GM18868 (cell line): Measurements from ENCODE around the gene GALNT8.
"Not testable (repeated sequence)": the region's sequence is repeated elsewhere in the genome, so short reads cannot be mapped to it uniquely, and the experiment has no call there.

Source experiments
- ATAC-seq: cut with Tn5 transposase; IDR thresholded peaks from one replicate; pipeline ENCODE4 v1.9.1; 2021; ENCODE audit warnings: mild to moderate bottlenecking, moderate library complexity; ENCODE audit not compliant: unreplicated experiment

Gene GALNT8

GRCh38 chr12:4742416-4742970, 22.3 kb downstream of the GALNT8 start:
- no peak for ATAC-seq

GRCh38 chr12:4743046-4743445, 22.8 kb downstream of the GALNT8 start:
- ATAC-seq: no peak

DNA sequence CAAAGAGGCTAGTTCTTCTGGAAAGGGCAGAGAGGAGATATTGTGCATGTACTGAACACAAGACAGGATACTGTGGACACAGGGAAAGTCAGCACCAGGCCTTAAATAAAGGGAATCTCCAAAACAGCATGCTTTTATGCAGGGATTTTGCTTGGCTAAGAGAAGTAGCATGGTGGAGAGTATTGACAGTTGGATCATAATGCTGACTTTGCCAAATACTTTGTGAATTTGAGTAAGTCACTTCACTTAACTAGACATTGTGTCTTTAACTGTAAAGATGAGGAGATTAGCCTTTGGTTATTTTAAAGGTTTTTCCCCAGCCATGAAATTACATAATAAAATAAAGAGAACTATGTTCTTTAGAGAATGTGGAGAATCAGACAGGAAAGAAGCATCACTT, 24.5 kb downstream of the GALNT8 start:
- ATAC-seq: no peak

DNA sequence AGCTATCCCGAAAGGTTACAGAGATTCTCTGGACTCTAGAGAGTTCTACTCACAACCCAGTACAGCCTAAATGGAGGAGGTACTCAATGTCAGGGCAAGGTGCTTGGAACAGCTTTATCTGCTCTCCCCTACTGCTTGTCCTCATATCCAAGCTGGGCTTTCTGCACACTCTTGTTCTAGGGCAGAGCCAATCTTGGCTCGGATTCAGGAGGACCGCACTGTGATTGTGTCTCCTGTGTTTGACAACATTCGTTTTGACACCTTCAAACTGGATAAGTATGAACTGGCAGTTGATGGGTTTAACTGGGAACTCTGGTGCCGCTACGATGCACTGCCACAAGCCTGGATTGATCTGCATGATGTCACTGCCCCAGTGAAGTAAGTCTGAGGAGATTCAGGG, 25.0 kb downstream of the GALNT8 start:
- ATAC-seq: no peak

DNA sequence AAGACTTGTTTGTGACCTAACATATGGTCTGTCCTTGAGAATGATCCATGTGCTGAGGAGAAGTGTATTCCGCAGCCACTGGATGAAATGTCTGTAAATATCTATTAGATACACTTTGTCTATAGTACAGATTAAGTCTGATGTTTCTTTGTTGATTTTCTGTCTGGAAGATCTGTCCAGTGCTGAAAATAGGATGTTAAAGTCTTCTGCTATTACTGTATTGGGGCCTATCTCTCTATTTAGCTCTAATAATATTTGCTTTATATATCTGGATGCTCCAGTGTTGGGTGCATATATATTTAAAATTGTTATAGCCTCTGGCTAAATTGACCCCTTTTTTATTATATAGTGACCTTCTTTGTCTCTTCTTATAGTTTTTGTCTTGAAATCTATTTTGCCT, 31.5 kb downstream of the GALNT8 start:
- not testable (repeated sequence) for ATAC-seq

DNA sequence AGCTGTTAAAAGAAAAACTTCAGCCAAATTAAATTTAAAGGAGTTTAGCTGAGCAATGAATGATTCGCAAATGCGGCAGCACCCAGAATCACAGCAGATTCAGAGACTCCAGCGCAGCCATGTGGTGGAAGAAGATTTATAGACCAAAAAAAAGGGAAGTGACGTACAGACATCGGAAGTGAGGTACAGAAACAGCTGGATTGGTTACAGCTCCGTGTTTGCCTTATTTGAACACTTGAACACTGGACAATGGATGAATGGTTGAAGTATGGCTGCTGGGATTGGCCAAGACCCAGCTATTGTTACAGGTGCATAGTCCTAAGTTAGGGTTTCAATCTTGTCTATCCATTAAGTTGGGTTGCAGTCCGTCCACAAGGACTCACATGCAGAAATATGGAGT, 42.6 kb downstream of the GALNT8 start:
- ATAC-seq: no peak

GRCh38 chr12:4763549-4763948, 43.3 kb downstream of the GALNT8 start:
- ATAC-seq: no peak

DNA sequence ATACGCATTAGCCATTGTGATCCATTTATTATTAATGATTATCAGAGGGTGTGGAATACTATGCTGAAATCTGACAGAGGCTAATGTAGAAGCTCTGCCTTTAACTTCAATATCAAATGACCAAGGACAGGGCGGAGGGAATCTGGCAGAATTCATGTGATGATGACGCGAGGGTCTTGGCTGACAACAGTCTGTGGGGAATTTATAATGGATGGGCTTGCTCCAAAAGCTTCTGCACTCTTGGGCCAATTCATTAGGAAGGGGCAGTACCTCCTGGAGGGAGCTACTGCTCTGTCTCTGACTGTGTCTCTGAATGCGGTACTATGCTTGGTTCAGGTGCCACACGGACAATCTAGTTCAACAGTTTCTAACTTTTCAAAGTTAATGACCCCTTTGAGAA, 46.2 kb downstream of the GALNT8 start:
- no peak for ATAC-seq

GRCh38 chr12:4767186-4767585, 47.0 kb downstream of the GALNT8 start:
- ATAC-seq: no peak

GRCh38 chr12:4768341-4768740, 48.1 kb downstream of the GALNT8 start:
- no peak for ATAC-seq

DNA sequence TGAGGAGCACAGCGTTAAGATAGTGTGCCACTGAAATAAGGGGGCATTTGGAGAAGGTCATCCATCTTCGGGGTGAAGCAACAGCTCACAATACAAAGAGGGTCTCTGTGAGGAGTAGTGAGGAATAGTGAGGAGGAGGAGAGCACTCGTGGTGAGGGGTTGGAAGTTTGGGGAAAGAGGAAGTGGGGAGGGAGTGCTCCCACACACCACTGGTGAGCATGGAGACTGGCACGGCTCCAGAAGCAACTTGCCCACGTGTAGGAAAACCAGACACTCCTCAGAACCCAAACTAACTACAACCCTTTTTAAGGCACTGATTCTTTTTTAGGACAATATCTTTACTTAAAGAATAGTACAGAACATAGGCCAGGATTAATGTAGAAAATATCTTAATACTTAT, 48.9 kb downstream of the GALNT8 start:
- ATAC-seq: no peak

DNA sequence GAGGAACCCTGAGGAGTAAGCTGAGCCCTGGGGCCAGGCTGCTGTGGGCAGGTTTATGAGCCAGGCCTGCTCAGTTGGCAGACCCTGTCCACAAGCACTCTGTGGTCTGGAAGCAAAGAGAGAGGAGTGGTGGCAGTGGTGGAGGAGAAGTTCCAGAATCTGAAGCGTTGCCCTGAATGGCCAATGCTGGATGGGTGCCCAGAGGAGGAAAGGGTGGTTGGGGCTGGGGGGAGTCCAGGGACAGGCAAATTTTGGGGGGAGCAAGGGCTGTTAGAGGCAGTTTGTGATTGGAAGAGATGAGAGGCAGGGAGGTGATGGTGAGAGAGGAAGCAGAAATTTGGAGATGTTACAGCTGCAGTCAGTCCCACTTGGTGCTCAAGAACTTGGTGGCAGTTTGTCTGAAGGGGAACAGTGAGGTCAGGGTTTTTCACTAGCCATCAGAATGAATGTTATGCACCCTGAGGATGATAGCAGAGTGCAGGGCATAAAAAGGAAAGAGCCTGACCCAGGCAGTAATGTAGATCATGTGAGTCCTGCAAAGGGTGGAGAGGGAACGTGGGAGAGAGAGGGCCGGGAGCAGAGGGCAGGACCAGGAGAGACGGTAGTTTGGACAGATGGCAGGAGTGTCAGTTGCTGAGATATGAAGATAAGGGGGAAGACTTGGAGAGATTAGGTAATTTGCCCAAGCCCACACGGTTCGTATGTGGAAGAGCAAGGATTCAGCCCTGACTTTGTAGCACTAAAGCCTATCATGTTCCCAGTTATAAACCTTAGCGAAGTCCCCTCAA, 51.2 kb downstream of the GALNT8 start:
- ATAC-seq: no peak

- ATAC-seq: no peak
Observed at GRCh38 chr12:4771960-4772566, 51.9 kb downstream of the GALNT8 start.

DNA sequence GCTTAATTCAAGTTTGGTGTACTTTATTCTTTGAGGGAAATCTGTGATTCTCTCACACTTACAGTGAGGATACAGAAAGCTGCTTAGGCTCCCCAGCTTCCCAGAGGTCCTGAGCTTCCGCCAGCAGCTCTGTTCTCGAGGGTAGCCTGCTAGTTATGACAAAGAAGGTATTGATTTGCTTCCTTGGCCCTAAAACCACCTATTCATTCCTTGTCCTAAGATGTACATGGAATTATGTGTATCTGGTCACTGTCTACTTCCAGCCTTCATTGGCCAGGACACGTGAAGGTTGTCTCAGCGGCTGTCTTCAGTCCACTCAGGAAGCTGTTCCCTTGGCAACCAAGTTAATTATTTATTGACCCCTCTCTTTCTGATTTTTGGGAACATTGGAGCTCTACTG, 55.7 kb downstream of the GALNT8 start:
- no peak for ATAC-seq

- ATAC-seq: no peak
Observed at GRCh38 chr12:4779749-4780148, 59.5 kb downstream of the GALNT8 start.

DNA sequence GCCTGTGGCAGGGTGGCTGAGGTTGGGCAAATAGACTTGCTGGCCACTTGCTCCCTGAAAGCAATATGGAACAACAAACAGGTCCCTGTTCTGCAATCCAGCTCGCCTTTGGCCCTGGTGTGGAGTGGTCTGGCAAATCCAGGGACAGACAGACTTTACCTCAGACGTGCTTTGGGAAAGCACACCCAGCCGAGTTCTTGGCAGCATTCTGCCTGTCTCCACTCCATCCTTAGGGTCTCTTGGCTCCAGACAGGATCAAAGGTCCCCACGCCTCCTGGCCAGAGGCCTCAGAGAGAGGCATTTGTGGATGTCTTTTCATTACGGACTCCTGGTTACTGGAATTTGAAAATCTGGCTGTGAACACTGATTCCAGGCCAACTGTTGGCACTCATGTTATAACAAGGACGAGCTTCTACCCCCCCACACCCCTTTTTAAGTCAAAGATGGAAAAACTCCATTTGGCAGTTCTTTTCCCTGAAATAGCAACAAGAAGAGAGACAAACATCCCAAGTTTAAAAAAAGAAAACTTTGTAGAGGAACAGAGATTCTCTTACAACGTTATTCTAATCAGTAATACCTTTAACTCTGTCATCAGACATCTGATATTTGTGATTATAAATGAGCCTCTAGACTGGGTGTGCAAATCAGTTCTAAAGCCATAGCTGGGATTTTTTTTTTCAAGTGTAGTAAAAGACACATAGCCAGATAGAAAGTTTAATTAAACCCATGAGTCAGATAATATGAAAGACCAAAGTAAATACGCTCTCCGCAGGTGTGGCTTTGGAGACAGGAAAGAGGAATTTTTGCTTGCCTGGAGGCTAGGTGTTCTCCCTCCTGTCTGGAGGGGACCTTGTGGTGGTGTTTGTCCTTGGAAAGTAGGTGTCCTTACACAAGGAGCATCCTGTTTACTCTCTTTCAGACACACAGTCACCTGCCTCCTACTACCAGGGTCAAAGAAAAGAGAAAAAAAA, 60.7 kb downstream of the GALNT8 start:
- ATAC-seq: no peak

- no peak for ATAC-seq
Observed at GRCh38 chr12:4784404-4785054, 64.3 kb downstream of the GALNT8 start.

GRCh38 chr12:4786795-4787194, 66.6 kb downstream of the GALNT8 start:
- ATAC-seq: no peak

- no peak for ATAC-seq
Observed at GRCh38 chr12:4787965-4788364, 67.8 kb downstream of the GALNT8 start.

- no peak for ATAC-seq
Observed at GRCh38 chr12:4789776-4790175, 69.6 kb downstream of the GALNT8 start.

- ATAC-seq: no peak
Observed at GRCh38 chr12:4791497-4791896, 71.3 kb downstream of the GALNT8 start.
